NCI-H1694 (cell line): ENCODE measurements around the gene CEP41.

Experiments used
- DNase-seq: peaks from one replicate; lab custom pipeline; 2025; lab: John Stamatoyannopoulos, UW

Gene CEP41, protein sequence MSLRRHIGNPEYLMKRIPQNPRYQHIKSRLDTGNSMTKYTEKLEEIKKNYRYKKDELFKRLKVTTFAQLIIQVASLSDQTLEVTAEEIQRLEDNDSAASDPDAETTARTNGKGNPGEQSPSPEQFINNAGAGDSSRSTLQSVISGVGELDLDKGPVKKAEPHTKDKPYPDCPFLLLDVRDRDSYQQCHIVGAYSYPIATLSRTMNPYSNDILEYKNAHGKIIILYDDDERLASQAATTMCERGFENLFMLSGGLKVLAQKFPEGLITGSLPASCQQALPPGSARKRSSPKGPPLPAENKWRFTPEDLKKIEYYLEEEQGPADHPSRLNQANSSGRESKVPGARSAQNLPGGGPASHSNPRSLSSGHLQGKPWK

GRCh38 chr7:130440527-130441365 lies at the start of gene CEP41:
Gene CEP41 (minus strand): TSS chr7:130441016. CDS start chr7:130440966, 50 bp downstream.
- peak; percentile 98 for DNase-seq

DNA sequence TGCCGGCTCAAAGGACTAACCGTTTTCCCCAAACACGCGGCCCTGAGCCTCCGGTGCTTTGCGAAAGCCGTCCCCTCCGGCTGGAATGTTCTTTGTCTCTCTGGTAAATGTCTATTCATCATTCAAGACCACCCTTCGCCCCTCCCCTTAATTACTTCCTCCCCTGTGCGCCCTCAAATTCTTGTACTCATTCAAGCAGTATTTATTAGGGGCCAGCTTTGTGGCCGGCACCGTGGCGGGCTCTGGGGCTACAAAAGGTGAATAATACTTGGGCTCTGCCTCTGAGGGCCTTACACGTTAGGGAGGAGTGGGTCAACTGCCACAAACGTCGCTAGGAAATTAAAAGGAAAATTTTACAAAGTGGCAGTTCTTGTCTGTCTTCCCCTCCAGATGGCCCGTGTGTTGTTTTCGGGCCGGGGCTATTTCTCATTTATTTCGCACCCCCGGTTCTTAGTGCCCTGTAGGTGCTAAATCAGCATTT lies 49.5 kb upstream of the CEP41 start:
- DNase-seq, result no peak

- no peak for DNase-seq
Observed at GRCh38 chr7:130489140-130489983, 48.5 kb upstream of the CEP41 start.

- DNase-seq, result no peak
Observed at GRCh38 chr7:130488392-130489139, 47.8 kb upstream of the CEP41 start.

GRCh38 chr7:130486954-130487436 lies 46.2 kb upstream of the CEP41 start:
- no peak for DNase-seq

DNA sequence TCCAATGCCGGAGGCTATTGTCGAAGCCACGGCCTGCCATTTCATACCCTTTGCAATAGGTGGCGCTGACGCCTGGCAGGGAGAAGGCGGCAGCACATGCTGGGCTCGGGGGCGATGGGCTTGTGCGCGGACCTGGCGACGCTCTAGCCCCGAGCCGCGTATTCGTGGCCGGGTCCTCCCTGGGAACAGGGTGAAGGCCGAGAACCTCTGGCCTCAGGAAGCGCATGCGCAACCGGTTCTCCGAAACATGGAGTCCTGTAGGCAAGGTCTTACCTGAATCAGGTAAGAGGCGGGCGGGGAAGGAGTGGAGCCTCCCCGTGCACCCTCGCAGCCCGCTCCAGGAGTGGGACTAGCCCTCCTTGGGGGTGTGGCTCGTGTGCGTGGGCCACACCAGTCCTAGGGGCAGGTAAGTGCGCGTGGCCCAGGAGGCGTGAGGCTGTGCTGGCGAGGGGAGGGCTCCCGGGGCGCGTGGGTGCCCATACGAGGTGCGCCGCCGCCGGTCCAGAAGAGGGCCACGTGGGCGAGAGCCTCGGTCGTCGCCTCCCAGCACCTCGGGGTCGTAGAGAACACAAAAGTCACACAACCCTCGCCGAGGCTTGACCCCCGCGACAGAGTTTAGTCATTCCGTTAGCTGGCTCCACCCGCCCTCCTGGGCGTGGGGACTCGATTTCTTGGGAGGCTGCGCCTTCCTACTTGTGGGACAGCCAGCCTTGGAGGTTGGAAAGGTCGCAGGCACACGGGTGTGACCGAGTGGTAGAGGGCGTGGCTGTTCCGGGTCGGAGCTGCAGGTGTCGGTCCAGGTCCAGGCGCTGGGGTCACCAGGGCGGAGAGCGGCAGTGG lies 45.5 kb upstream of the CEP41 start:
- DNase-seq, result no peak

- DNase-seq, result no peak
Observed at GRCh38 chr7:130485734-130486113, 44.9 kb upstream of the CEP41 start.

DNA sequence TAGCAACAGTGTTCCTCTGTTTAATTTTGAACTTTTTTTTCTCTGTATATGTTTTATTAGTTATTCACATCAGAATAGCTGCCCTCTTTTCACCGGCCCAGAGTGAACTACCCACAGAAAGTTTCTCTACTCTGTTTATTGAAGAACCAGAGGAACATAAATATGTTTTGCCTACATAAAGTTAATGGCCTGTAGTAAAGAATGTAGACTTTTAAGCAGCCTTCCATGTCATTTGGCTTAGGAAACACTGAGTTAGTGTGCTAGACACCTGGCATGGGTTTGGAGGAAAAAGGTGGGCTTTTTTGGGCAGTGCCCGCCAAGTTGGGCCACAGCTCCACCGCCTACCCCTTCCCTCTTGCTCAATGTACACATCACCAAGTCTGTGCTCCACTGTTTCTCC lies 42.2 kb upstream of the CEP41 start:
- DNase-seq, result no peak

DNA sequence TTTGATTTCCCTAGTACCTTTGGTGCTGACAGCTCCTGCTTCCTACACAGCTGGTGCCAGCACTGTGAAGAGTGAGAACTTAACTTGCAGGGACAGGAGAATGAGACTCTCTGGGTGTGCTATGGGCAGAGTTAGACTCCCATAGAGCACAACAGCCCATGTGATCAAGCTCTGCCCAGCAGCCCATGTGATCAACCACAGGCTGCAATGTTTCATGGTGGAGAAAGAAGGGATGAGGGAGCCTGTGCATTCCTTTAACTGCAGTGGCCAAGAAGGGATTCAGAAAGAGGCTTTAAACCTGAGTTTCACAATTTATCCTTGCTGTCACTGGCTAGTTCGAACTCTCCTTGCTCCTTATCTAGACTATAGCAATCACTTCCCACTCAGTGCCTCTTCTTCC lies 41.1 kb upstream of the CEP41 start:
- DNase-seq, result no peak

GRCh38 chr7:130479716-130480400 lies 39.0 kb upstream of the CEP41 start:
- no peak for DNase-seq

- DNase-seq, result no peak
Observed at GRCh38 chr7:130478991-130479390, 38.2 kb upstream of the CEP41 start.

GRCh38 chr7:130476297-130477150 lies 35.7 kb upstream of the CEP41 start:
- no peak for DNase-seq

GRCh38 chr7:130475776-130476175 lies 35.0 kb upstream of the CEP41 start:
- no peak for DNase-seq

DNA sequence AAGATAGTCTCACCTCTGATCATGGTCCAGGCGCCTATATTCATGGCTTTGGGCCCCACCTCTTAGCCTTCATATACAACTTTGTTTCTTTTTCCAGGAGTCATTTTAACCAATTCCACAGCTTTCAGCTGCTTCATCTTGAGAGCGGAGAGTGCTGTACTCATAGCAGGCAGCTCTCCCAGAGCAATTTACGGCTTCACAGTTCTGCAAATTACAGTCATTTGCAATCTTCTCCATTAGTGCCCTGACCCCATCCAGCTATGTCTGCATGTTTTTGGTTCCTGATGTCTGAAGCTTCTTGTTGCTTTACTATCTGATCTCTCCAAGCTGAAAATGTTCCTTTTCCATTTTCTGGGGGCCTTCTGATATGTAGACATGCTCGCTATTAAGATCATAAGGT lies 33.1 kb upstream of the CEP41 start:
- no peak for DNase-seq

DNA sequence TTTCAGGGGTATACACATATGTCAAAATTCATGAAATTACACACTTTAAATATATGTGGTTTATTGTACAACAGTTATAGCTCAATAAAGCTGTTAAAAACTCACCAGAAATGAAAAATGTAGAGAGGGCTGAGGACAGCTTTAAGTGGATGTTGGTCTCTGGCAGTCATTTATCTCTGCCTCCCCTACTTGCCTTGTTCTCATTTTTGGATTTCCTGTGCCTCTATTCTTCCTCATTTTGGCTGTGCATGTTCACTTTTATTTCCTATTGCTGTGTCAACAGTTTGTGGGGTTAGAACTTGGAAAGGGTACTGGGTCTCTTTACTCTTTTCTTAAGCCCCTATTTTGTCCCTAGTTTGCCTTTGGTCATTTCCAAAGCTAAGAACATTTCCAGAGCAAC lies 32.5 kb upstream of the CEP41 start:
- DNase-seq, result no peak

DNA sequence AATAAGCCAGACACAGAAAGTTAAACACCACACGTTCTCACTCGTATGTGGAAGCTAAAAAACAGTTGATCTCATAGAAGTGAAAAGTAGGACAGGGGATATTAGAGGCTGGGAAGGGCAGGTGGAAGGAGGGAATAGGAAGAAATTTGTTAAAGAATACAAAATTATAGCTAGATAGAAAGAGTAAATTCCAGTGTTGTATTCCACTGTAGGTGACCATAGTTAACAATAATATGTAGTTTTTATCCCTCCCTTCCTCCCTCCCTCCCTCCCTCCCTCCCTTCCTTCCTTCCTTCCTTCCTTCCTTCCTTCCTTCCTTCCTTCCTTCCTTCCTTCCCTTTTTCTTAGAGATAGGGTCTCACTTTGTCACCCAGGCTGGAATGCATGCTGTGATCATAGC lies 31.2 kb upstream of the CEP41 start:
- no peak for DNase-seq

DNA sequence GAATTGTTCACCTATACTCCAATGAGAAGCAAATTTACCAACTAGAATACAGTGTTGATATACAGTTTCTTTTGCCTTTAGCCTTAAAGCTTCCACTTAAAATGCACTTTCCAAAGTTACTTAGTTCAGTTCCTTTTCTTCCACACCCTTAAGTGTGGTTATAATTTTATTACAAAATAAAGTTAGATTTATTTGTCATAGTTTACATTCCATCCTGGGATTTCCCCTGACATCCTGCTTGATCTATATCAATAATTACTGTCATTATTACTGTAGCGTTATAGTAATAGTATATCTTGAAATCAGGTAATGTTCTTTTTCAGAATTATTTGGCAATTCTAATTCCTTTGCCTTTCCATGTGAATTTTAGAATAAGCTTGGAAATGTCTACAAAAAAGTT lies 27.8 kb upstream of the CEP41 start:
- DNase-seq, result no peak

DNA sequence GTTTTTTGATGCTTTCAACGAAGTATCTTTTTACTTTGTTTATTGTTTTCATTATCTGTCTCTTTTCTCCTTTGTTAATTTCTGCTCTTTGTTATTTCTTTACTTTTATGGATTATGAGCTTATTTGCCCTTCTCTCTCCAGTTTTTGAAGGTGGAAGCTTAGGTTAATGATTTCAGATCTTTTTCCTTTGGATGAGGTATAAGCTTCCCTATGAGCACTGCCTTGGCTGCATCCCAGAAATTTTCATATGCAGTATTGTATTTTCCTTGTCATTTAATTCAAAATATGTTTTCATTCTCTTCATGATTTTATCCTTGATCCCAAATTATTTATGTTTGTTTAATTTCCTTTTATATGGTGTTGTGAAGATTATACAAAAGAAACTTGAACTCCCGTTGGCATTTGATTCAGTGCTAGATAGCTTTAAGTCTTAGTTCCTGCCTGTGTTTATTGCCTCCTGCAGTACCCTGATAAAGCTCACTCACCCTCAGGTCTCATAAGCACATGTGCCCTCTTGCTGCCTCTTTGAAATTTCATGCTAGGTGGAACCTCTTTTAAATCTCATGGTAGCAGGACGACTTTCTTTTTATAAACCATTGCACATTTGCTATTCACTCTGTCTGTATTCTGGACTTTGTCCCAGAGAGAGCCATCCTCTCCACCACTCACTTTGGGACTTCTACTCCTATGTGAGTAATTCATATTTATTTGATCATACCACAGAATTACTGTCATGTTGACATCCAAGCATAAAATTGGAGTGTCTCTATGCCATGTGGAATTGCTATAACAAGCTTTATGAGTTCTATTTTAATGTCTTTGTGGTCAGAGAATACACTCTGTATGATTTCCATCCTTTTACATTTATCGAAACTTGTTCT lies 23.0 kb upstream of the CEP41 start:
- DNase-seq, result no peak
